Measurements from ENCODE around the gene ZNF26.

DNA sequence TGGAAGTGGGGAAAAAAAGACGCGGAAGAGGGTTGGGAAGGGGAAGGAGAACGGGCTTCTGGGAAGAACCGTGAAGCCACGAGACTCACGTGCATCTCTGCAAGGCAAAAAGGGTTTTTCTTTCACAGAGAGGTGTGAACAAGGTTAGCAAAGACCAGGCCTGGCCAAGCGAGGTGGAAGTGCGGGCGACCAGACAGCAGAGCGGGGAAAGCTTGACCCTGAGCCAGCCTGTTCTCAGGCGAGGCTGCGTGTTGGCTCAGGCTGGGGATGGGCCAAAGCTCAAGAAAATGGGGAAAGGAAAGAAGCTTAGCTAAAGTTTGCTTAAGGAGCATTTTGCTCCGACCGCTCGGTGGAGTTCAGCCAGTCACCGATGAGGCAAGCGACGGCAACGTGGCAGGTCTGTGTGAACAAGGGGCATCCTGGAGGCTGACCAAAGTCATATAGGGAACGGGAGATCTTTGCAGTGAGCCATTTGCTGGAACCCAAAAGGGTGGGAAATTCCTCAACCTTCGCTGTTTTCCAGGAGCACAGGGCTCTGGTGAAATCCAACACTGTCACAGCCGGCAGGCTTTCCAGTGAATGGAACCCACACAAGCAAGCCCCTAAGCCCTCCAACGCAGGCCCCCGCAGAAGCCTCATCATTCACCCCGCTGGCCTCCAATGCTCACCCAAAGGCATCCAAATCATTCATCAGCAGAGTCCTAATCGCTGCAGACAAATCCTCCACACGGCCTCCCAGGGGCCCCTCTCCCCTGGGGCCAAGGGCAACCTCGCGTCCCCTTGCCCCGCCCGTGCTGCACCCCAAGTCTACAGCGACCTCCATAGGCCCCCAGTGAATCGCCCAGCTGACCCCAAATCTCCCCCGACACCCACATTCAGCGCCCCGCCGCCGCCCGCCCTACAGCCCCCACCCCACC is 30.8 kb upstream of the ZNF26 start:
- TF ChIP-seq, protein P1, sequence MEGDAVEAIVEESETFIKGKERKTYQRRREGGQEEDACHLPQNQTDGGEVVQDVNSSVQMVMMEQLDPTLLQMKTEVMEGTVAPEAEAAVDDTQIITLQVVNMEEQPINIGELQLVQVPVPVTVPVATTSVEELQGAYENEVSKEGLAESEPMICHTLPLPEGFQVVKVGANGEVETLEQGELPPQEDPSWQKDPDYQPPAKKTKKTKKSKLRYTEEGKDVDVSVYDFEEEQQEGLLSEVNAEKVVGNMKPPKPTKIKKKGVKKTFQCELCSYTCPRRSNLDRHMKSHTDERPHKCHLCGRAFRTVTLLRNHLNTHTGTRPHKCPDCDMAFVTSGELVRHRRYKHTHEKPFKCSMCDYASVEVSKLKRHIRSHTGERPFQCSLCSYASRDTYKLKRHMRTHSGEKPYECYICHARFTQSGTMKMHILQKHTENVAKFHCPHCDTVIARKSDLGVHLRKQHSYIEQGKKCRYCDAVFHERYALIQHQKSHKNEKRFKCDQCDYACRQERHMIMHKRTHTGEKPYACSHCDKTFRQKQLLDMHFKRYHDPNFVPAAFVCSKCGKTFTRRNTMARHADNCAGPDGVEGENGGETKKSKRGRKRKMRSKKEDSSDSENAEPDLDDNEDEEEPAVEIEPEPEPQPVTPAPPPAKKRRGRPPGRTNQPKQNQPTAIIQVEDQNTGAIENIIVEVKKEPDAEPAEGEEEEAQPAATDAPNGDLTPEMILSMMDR (IDR thresholded peaks at IDR 0.05; ENCODE audit: low read depth, low read length, poor library complexity, severe bottlenecking): no peak
- TF ChIP-seq EZH2phosphoT487 (IDR thresholded peaks at IDR 0.05; ENCODE audit: borderline replicate concordance, low read length): no peak
